ENCODE data around the gene CHCHD6.
A peak's percentile ranks its signal among the peaks of the same experiment; 100 is the strongest.

GRCh38 chr3:126858887-126859286, 154.8 kb downstream of the CHCHD6 start:
- TF ChIP-seq, protein P1, sequence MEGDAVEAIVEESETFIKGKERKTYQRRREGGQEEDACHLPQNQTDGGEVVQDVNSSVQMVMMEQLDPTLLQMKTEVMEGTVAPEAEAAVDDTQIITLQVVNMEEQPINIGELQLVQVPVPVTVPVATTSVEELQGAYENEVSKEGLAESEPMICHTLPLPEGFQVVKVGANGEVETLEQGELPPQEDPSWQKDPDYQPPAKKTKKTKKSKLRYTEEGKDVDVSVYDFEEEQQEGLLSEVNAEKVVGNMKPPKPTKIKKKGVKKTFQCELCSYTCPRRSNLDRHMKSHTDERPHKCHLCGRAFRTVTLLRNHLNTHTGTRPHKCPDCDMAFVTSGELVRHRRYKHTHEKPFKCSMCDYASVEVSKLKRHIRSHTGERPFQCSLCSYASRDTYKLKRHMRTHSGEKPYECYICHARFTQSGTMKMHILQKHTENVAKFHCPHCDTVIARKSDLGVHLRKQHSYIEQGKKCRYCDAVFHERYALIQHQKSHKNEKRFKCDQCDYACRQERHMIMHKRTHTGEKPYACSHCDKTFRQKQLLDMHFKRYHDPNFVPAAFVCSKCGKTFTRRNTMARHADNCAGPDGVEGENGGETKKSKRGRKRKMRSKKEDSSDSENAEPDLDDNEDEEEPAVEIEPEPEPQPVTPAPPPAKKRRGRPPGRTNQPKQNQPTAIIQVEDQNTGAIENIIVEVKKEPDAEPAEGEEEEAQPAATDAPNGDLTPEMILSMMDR (IDR thresholded peaks at IDR 0.05; ENCODE audit: extremely low read depth in 1 of 2, insufficient read depth in 1 of 2, low read depth in 1 of 2, low read length in 2 of 2) = no peak
- TF ChIP-seq POLR2A (IDR thresholded peaks at IDR 0.05; ENCODE audit: low read depth, low read length) (no peak), POLR2AphosphoS5 (IDR thresholded peaks at IDR 0.05; ENCODE audit: insufficient read depth, low read depth, low read length) (no peak), EZH2 (IDR thresholded peaks at IDR 0.05; ENCODE audit: borderline replicate concordance, low read depth, low read length, severe bottlenecking) (no peak), FOS (IDR thresholded peaks at IDR 0.05; ENCODE audit: borderline replicate concordance, insufficient read depth, low read length) (peak; percentile 79)
- TF ChIP-seq, protein P2, sequence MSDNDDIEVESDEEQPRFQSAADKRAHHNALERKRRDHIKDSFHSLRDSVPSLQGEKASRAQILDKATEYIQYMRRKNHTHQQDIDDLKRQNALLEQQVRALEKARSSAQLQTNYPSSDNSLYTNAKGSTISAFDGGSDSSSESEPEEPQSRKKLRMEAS (IDR thresholded peaks at IDR 0.05; ENCODE audit: insufficient read depth, insufficient read length) = no peak

Measured in endothelial cell of umbilical vein (primary cell).